Suprapubic skin (tissue), 4 donors: ENCODE measurements around the gene PTGR3.

Experiments used
- EP300 ChIP-seq: sonication (generic); formaldehyde crosslinking; IDR thresholded peaks from one replicate; pipeline ENCODE4 v1.6.1; 2017; ENCODE audit warnings: antibody characterized with exemption
- POLR2A ChIP-seq, 2 donors: fragments of 450-650 bp; IDR thresholded peaks; one replicate each; pipeline ENCODE4 v1.6.1; 2017; ENCODE audit warnings: antibody characterized with exemption in 2 of 2, mild to moderate bottlenecking in 2 of 2, moderate library complexity in 2 of 2
- POLR2AphosphoS5 ChIP-seq, 3 donors: sonication (generic); formaldehyde crosslinking; IDR thresholded peaks; one replicate each; pipeline ENCODE4 v1.6.1; 2017; ENCODE audit warnings: antibody characterized with exemption in 3 of 3
- TF ChIP-seq, protein P1 (sequence below), 2 donors: fragments of 200-600 bp in 1 of 2; fragments of 450-650 bp in 1 of 2; sonication (generic) in 1 of 2; IDR thresholded peaks; one replicate each; pipeline ENCODE4 v1.5.1; 2016 to 2019; ENCODE audit warnings: antibody characterized with exemption in 2 of 2, mild to moderate bottlenecking in 1 of 2, moderate library complexity in 1 of 2

DNA sequence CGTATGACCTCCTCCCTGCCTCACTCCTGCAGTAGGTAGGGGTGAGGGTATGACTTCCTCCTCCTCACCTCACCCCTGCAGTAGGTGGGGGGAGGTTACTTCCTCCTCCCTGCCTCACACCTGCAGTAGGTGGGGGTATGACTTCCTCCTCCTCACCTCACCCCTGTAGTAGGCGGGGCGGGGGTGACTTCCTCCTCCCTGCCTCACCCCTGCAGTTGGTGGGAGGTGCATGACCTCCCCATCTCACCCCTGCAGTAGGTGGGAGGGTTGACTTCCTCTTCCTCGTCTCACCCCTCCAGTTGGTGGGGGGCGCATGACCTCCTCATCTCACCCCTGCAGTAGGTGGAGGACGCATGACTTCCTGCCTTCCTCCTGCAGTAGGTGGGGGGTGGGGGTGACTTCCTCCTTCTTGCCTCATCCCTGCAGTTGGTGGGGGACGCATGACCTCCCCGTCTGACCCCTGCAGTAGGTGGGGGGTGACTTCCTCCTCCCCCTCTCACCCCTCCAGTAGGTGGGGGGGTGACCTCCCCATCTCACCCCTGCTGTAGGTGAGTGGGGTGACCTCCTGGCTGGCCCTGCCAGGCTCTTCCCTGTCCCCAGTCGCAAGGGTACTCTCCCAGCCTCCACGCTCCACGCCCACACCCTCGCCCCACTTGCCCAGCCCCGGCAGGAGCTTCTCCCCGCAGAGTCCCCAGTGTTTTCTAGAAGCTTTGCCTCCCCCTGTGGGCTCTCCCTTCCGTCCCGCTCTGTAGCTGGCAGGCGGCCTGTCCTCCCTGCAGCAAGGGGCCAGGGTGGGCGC, 40.9 kb upstream of the PTGR3 start:
- TF ChIP-seq, protein P1, sequence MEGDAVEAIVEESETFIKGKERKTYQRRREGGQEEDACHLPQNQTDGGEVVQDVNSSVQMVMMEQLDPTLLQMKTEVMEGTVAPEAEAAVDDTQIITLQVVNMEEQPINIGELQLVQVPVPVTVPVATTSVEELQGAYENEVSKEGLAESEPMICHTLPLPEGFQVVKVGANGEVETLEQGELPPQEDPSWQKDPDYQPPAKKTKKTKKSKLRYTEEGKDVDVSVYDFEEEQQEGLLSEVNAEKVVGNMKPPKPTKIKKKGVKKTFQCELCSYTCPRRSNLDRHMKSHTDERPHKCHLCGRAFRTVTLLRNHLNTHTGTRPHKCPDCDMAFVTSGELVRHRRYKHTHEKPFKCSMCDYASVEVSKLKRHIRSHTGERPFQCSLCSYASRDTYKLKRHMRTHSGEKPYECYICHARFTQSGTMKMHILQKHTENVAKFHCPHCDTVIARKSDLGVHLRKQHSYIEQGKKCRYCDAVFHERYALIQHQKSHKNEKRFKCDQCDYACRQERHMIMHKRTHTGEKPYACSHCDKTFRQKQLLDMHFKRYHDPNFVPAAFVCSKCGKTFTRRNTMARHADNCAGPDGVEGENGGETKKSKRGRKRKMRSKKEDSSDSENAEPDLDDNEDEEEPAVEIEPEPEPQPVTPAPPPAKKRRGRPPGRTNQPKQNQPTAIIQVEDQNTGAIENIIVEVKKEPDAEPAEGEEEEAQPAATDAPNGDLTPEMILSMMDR (IDR thresholded peaks at IDR 0.05): no peak
- TF ChIP-seq POLR2A (IDR thresholded peaks at IDR 0.05) (no peak), POLR2AphosphoS5 (IDR thresholded peaks at IDR 0.05) (no peak), EP300 (no peak)
